GM18508 (cell line): Measurements from ENCODE around the gene ZNF189.
"Not testable (repeated sequence)": the region's sequence is repeated elsewhere in the genome, so short reads cannot be mapped to it uniquely, and the experiment has no call there.

ENCODE experiments used
- ATAC-seq: cut with Tn5 transposase; IDR thresholded peaks from one replicate; pipeline ENCODE4 v1.9.1; 2021; ENCODE audit warnings: moderate number of reproducible peaks; ENCODE audit not compliant: insufficient read depth, unreplicated experiment

The ZNF189 gene

DNA sequence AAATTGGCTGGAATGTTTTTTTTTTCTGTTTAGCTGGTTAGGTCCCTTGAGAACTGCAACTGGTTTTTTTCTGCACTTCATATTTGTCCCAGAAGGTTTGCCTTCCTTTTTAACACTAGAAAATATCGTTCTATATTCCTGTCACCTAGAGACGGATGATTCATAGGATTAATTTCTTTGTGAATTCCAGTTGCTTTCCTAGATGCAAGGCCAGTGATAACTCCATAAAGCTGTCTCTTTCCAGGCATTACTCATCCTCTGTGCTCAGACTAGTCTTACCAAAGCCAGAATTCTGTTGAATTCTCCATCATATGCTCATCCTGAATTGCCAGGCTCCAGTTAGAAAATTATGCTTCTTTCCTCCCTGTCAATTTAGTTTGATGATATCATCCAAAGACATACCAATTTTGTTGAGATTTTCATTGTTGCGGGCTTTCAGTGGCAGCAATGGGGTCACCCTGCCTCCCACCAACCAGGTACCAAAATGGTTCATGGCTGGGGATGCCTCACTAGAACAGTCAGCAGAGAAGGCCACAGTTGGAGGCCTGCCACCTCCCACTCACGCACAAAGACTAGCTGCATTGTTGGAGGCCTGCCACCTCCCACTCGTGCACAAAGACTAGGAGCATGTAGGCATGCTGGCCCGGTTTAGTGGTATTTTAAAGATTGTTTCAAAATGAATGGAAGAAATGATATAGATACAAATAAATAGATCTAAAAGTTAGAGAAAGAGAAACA is 22.4 kb upstream of the ZNF189 start:
- ATAC-seq: no peak

DNA sequence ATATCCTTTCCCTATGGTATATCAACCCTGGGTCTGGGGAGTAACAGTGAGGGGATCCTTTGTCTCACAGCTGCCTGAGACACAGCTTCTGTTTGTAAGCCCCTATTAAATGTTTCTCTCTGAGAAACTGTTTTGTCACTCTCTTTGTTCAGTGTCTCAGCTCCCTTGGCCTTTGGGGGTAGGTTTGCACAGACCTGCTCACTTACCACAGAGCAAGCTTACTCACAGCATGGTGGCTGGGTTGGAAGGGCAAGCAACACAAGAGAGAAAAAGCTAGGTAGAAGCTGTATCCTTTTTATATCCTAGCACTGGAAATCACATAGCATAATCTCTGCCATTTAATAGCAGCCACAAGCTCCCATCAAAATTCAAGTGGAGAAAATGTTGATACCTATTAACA is 18.4 kb upstream of the ZNF189 start:
- no peak for ATAC-seq

DNA sequence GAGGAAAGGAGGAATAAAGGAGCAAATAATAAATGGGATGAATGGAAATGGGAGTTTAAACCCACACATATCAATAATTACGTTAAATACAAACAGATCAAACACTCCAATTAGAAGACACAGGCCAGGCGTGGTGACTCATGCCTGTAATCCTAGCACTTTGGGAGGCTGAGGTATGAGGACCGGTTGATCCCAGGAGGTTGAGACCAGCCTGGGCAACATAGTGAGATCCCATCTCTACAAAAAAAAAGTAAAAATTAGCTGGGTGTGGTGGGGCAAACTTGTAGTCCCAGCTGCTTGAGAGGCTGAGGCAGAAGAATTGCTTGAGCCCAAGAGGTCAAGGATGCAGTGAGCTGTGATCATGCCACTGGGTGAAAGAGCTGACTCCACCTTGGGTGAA is 17.5 kb upstream of the ZNF189 start:
- no peak for ATAC-seq

DNA sequence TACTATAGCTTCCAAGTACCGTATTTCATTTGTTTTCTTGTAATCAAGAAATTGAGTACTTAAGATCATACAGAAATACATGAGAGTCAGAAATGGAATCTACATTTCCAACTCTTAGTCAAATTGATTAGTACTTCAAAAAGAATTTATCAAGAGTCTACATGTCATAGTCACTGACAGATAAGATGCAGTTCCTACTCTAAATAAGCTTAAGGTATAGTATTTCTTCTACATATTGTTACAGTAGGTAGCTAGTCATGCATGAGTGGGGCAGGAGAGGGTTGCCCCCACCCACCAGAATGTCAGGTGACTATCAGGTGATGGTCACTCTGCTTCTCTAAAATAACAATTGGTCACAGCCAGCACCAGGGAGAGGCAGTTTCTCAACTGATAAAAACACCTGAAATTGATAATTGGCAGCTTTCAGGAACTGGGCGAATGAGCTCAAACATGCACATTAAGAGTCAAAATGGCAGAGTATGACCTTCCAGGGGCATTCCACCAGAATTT is 16.8 kb upstream of the ZNF189 start:
- no peak for ATAC-seq

DNA sequence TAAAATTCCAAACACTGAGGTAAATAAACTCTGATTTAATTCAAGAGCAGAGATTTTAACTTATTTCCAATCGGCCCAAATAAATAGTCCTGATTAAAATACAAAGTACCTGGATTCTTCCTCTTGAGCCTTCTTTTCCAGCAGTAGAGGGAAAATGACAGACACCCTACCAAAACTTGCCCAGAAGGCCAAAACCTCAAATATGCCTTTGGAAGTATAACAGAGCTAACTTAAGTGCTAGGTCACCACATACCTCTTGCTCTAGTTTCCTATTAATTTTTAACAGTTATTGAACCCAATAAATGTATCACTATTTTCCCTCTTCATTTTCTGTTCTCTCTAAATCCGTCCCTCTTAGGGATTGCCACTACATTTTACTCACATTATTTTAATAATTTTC is 15.3 kb upstream of the ZNF189 start:
- ATAC-seq: no peak

DNA sequence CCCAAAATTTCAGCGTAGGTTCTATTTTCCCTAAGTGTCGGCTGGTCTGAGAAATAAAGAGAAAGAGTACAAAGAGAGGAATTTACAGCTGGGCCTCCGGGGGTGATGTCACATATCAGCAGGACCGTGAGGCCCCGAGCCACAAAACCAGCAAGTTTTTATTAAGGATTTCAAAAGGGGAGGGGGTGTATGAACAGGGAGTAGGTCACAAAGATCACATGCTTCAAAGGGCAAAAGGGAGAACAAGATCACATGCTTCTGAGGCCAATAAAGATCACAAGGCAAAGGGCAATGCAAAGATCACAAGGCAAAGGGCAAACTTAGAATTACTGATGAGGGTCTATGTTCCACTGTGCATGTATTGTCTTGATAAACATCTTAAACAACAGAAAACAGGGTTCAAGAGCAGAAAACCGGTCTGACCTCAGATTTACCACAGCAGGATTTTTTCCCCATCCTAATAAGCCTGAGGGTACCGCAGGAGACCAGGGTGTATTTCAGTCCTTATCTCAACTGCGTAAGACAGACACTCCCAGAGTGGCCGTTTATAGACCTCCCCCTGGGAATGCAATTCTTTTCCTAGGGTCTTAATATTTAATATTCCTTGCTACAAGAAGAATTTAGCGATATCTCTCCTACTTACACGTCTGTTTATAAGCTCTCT is 13.6 kb upstream of the ZNF189 start, which contains the start of gene BAAT:
Gene BAAT, minus strand, starts transcription at position 134 of the 664 bp plus-strand sequence. CDS start 13,602 bp downstream, outside the sequence.
- not testable (repeated sequence) for ATAC-seq

DNA sequence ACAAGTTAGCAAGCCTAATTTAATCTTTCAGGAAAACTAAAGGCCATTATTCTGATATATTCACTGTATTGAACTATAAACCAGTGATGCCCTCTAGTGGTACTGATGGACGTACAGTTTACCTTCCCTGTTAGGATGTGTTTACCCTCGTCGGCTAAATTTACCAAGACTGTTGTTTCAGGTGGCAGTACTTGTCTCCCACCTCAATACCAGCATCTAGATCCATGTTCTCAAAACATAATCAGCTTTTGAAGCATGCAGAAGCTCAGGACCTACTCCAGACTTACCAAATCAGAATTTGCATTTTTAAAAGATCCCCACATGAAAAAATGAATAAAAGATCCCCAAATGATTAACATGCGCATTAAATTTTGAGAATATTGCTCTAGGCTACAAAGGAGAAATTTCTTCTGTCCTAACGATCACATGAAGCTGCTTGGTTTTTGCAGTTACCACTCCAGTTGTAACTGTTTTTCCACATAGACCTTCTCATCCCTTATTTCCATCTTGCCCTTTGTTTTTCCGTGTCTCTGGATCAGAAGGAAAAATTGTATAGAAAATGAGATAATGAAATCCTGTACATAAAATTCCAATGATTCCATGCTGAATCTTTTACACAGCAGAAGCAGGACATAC is 10.7 kb upstream of the ZNF189 start:
- no peak for ATAC-seq

DNA sequence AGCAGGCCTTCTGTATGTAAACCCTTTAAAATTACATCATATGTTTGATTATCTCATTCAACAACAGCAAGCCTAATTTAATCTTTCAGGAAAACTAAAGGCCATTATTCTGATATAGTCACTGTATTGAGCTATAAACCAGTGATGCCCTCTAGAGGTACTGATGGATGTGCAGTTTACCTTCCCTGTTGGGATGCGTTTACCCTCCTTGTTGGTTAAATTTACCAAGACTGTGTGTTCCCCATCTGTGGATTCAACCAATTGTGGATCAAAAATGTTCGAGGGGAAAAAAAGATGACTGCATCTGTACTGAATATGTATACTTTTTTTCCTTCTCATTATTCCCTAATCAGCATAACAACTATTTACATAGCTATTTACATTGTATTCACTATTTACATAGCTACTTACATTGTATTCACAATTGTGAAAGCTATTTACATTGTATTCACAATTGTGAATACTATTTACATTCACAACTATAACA is 10.1 kb upstream of the ZNF189 start:
- ATAC-seq: no peak

DNA sequence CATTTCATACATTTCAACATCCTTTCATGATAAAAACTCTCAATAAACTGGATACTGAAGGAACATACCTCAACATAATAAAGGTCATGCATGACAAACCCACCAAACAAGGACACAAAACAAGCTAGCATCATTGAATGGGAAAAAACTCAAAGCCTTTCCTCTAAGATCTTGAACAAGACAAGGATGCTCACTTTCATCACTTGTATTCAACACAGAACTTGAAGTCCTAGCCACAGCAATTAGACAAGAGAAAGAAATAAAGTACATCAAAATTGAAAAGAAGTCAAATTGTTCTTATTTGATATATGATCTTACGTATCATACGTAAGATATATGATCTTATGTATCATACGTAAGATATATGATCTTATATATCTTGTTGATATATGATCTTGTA is 5.5 kb upstream of the ZNF189 start:
- no peak for ATAC-seq

DNA sequence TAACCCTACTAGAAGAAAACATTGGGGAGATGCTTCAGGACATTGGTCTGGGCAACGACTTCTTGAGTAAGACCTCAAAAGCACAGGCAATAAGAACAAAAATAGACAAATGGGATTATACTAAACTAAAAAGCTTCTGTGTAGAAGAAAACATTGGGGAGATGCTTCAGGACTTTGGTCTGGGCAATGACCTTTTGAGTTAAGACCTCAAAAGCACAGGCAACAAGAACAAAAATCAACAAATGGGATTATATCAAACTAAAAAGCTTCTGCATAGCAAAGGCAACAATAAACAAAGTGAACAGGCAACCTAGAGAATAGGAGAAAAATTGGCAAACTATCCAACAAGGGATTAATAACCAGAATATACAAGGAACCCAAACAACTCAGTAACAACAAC is 4.0 kb upstream of the ZNF189 start:
- no peak for ATAC-seq

DNA sequence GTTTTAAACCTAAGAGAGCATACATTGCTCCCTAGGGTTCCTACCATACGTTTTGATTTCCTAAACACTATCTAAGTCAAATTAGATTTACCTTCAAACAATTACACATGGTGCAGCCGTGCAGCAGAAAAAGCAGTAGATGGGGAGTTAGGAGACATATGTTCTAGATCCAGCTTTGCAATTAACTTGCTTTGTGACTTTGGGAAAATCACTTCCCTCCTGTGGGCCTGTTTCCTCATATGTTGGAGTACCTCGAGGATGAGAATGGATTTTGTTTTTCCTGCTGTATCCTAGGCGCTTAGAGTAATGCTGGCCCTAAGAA is 944 bp upstream of the ZNF189 start:
- ATAC-seq: no peak

DNA sequence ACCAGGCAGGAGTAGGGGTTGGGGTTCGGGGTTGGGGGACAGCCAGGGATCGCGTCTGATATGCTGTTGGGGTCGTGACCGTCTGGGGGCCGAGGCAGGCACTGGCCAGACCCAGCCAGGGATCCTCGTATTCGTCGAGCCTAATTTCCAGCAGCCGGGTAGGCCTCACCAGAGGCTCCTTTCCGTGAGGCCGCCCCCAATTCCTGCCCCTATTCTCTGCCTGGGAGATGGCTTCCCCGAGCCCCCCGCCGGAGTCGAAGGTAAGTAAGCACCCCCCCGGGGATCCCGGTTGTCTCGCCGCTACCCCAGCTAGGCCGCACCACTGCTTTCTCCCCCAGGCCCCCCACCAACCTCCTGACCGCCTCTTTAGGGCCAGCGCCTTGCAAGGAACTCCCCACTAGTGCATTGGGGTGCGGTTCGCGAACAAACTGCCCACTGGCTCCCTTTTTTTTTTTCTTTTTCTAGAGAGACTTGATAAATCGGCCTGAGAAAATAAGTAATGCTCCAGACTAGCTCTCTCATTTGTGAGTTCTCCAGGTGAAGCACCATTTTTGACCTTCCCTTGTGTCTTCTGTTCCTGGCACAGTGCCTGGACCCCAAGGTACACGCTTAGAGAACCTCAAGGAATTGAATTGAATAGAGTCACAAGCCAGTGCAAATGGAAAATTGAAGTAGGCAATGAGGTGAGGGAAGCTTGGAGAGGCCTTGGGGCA is 435 bp downstream of the ZNF189 start:
- no peak for ATAC-seq

DNA sequence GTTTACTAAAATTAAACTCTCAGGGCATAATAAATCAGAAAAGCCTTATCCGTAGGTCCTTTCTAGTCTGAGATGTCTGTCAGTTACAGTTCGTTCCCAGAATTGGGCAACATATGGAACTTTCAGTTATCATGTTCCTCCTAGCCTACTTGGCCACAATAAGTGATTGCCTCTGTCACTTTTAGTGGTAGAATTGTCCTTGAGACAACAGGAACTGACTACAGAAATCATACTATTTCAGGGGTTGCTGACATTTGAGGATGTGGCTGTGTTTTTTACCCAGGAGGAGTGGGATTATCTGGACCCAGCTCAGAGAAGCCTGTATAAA is 956 bp downstream of the ZNF189 start:
- ATAC-seq: no peak

DNA sequence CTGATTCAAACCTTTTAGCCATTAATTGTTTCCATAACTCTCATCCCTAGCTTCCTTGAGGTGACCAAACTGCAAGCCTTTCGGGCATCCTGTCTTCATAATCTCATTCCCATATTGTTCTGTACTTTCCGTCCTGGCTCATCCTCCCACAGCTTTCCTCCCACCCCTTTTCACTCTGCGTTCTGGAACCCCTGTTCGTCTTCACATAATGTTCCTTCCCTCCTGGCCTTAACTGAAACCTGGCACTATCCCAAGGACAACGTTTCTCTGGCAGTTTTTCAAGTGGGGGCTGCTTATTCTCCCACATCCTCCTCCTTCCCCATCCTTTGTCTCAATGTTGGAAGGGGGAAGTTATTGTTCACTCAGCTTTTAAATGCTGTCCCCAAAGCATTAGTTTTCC is 1.5 kb downstream of the ZNF189 start:
- no peak for ATAC-seq

DNA sequence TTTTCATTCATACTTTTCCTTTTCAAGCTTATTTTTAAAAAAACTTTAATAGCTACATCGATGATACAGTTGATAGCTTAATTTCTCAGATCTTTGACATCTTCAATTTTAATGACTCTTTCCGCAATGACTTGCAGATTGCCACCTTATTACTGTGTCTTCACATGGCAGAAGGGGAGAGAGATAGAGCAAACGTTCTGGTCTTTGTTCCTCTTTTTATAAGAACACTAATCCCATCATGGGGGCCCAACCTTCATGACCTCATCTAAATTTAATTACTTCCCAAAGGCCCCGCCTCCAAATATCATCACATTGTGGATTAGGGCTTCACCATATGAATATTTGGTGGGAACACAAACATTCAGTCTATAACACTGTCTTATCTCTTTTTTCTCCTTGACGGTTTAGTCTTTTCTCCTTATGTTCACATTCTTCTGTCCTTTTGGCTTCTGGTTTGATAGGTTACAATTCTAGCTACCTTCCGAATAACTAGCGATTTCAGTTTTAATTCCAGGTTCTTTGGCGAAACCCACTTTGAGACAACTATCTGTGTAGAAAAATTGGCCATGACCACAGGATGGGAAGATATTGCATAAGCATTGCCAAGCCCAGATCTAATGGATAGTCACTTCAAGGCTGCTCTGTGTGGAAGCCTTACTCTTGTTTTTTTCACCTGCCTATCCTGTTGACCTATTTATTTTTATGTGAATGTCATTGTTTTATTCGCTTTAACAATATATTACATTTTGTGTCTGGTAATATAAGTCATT is 5.0 kb downstream of the ZNF189 start:
- ATAC-seq: no peak

DNA sequence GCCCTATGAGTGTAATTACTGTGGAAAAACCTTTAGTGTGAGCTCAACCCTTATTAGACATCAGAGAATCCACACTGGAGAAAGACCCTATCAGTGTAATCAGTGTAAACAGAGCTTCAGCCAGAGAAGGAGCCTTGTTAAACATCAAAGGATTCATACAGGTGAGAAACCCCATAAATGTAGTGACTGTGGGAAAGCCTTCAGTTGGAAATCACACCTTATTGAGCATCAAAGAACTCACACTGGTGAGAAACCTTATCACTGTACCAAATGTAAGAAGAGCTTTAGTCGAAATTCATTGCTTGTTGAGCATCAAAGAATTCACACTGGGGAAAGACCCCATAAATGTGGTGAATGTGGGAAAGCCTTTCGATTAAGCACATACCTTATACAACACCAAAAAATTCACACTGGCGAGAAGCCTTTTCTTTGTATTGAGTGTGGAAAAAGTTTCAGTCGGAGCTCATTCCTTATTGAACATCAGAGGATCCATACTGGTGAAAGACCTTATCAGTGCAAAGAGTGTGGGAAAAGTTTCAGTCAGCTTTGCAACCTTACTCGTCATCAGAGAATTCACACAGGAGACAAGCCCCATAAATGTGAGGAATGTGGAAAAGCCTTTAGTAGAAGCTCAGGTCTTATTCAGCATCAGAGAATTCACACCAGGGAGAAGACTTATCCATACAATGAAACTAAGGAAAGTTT is 9.9 kb downstream of the ZNF189 start:
- no peak for ATAC-seq

DNA sequence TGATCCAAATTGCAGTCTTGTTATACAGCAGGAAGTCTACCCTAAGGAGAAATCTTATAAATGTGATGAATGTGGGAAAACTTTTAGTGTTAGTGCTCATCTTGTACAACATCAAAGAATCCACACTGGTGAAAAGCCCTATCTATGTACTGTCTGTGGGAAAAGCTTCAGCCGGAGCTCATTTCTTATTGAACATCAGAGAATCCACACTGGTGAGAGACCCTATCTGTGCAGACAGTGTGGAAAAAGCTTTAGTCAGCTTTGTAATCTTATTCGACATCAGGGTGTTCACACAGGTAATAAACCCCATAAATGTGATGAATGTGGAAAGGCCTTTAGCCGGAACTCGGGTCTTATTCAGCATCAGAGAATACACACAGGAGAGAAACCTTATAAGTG is 10.4 kb downstream of the ZNF189 start:
- no peak for ATAC-seq

DNA sequence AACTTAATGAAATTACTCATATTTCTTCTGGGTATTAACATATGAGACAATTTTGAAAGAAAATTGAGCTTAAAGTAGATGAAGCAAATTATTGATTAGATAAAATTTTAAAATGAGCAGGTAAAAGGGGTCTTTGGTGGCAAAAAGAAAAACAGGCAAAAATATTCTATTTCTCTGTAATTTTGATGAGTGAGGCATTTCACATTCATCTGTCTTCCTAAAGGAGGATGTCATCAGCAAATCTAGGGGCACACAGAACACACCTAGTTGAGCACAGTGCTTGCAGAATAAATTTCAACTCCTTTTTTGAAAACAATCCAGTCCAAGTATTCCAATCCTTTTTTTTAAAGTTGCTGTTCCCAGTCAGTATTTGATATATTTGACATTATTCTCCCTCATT is 16.2 kb downstream of the ZNF189 start:
- no peak for ATAC-seq

DNA sequence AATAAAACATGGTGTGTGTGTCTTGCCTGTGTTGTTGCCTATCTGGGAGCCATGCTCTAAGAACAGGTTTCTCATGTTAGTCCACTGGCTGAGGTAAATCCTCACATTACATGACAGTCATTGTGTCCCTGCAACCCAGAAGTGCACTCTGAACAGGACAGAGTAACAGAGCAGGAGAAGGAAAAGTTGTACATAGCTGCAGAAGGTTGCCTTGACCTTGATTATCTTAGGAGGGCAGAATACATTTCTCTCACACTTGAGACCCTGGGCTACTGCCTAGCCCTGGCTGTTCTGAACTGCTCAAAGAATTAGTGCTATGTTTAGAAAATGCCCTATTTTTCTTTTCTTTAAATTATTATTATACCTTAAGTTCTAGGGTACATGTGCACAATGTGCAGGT is 16.9 kb downstream of the ZNF189 start:
- no peak for ATAC-seq

DNA sequence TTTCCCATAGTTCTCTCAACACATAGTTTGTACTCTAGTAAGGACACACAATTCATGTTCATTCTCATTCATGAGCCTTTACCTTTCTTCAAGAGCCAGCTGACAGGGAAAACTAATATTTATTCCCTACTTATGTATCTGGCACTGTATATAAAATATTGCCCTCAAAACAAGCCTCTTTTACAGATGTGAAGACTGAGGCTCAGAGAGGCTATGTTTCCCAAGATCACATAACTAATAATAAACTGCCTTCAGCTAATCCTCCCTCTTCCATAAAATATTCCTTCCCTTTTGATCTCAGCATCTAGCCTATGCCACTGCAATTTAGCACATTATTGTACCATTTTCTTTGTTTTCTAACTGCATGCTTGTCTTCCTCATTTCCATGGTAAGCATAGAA is 18.7 kb downstream of the ZNF189 start:
- ATAC-seq: no peak
